GM18867 (cell line): ENCODE results near the gene AGO3.

Source experiments
- ATAC-seq: cut with Tn5 transposase; IDR thresholded peaks from one replicate; pipeline ENCODE4 v1.9.1; 2021; ENCODE audit warnings: mild to moderate bottlenecking, moderate library complexity; ENCODE audit not compliant: unreplicated experiment

AGO3 gene

GRCh38 chr1:36119456-36119855, 188.6 kb downstream of the AGO3 start:
- ATAC-seq: no peak
